Mucosa of rectum (tissue), 2 donors: ENCODE measurements around the gene CEBPB.

Experiments used
- H3K27ac ChIP-seq, 2 donors: one replicate each; pipeline ENCODE4 v1.7.0; 2013; ENCODE audit warnings: inconsistent platforms in 2 of 2, low read depth in 2 of 2, low read length in 2 of 2
- H3K27me3 ChIP-seq, 2 donors: one replicate each; pipeline ENCODE4 v1.7.0; 2013; ENCODE audit warnings: low read length in 2 of 2; ENCODE audit not compliant: control insufficient read depth in 2 of 2, insufficient read depth in 2 of 2
- H3K36me3 ChIP-seq, 2 donors: one replicate each; pipeline ENCODE4 v1.7.0; 2013; ENCODE audit warnings: low read length in 2 of 2; ENCODE audit not compliant: control insufficient read depth in 2 of 2, insufficient read depth in 2 of 2
- H3K4me1 ChIP-seq, 2 donors: one replicate each; pipeline ENCODE4 v1.7.0; 2013; ENCODE audit warnings: low read length in 2 of 2, mild to moderate bottlenecking in 1 of 2; ENCODE audit not compliant: control insufficient read depth in 2 of 2, insufficient read depth in 2 of 2
- H3K4me3 ChIP-seq, 2 donors: one replicate each; pipeline ENCODE4 v1.7.0; 2013; ENCODE audit warnings: low read length in 2 of 2
- H3K9ac ChIP-seq, 2 donors: one replicate each; pipeline ENCODE4 v1.7.0; 2013; ENCODE audit warnings: low read length in 2 of 2, low read depth in 1 of 2, mild to moderate bottlenecking in 1 of 2
- H3K9me3 ChIP-seq, 2 donors: one replicate each; pipeline ENCODE4 v1.7.0; 2013; ENCODE audit warnings: low read length in 2 of 2; ENCODE audit not compliant: control insufficient read depth in 2 of 2
- donor health status: healthy.
- donor health status: Normal muscosa, but diverticular disease.

The CEBPB gene

GRCh38 chr20:50186987-50187402, 3.6 kb upstream of the CEBPB start:
- H3K9ac ChIP-seq: peak overlapping the region in 1 of 2 donors; percentile 20
- H3K4me1 ChIP-seq: peaks cover 3 to 9% of the 10 kb centered on the region in 2 donors
- H3K36me3 ChIP-seq: no peaks in the 10 kb centered on the region
- H3K4me3 ChIP-seq: no peak overlapping the region
- no peaks in the 10 kb centered on the region for H3K9me3 ChIP-seq
- no peak overlapping the region for H3K27ac ChIP-seq
- peaks cover 0 to 3% of the 10 kb centered on the region in 2 donors for H3K27me3 ChIP-seq

- no peaks in the 10 kb centered on the region for H3K36me3 ChIP-seq
- H3K4me1 ChIP-seq: peaks cover 4 to 11% of the 10 kb centered on the region in 2 donors
- peak overlapping the region in 1 of 2 donors; percentile 20 for H3K9ac ChIP-seq
- H3K9me3 ChIP-seq: no peaks in the 10 kb centered on the region
- H3K27me3 ChIP-seq: peaks cover 0 to 3% of the 10 kb centered on the region in 2 donors
- no peak overlapping the region for H3K27ac ChIP-seq
- no peak overlapping the region for H3K4me3 ChIP-seq
Measured at GRCh38 chr20:50187403-50188051, 3.1 kb upstream of the CEBPB start.

GRCh38 chr20:50188287-50188688, 2.3 kb upstream of the CEBPB start:
- Histone ChIP-seq H3K4me1 (peaks cover 11 to 18% of the 10 kb centered on the region in 2 donors), H3K4me3 (no peak overlapping the region), H3K27ac (no peak overlapping the region), H3K9ac (no peak overlapping the region), H3K27me3 (peaks cover 0 to 3% of the 10 kb centered on the region in 2 donors), H3K9me3 (no peaks in the 10 kb centered on the region), H3K36me3 (no peaks in the 10 kb centered on the region)

- Histone ChIP-seq H3K4me1 (peaks cover 19 to 25% of the 10 kb centered on the region in 2 donors), H3K27ac (no peak overlapping the region), H3K9ac (peak overlapping the region in 1 of 2 donors; percentile 90)
Measured at GRCh38 chr20:50188879-50189680, 1.6 kb upstream of the CEBPB start.

GRCh38 chr20:50189681-50190250, 864 bp upstream of the CEBPB start:
- peak overlapping the region; percentile 82 to 93 for H3K4me3 ChIP-seq
- H3K9ac ChIP-seq: peak overlapping the region in 1 of 2 donors; percentile 90
- peak overlapping the region; percentile 96 to 98 for H3K27ac ChIP-seq

More at GRCh38 chr20:50188879-50189680, 1.6 kb upstream of the CEBPB start:
- Histone ChIP-seq H3K36me3 (peaks cover 0 to 5% of the 10 kb centered on the region in 2 donors), H3K4me3 (no peak overlapping the region), H3K9me3 (no peaks in the 10 kb centered on the region), H3K27me3 (peaks cover 0 to 3% of the 10 kb centered on the region in 2 donors)

GRCh38 chr20:50191065-50191543, 474 bp downstream of the CEBPB start:
- peaks cover 4 to 10% of the 10 kb centered on the region in 2 donors for H3K36me3 ChIP-seq
- H3K27me3 ChIP-seq: no peaks in the 10 kb centered on the region
- H3K9me3 ChIP-seq: no peaks in the 10 kb centered on the region
- peaks cover 27 to 28% of the 10 kb centered on the region in 2 donors for H3K4me1 ChIP-seq
- peak overlapping the region; percentile 96 to 98 for H3K27ac ChIP-seq
- H3K9ac ChIP-seq: peak overlapping the region; percentile 72 to 90
- H3K4me3 ChIP-seq: peak overlapping the region; percentile 82 to 93

More at GRCh38 chr20:50189681-50190250, 864 bp upstream of the CEBPB start:
- Histone ChIP-seq H3K9me3 (no peaks in the 10 kb centered on the region), H3K27me3 (peaks cover 0 to 3% of the 10 kb centered on the region in 2 donors), H3K36me3 (peaks cover 2 to 10% of the 10 kb centered on the region in 2 donors), H3K4me1 (peaks cover 23 to 28% of the 10 kb centered on the region in 2 donors)

GRCh38 chr20:50191544-50192363, 1.1 kb downstream of the CEBPB start:
- H3K27me3 ChIP-seq: no peaks in the 10 kb centered on the region
- peak overlapping the region; percentile 90 for H3K9ac ChIP-seq
- H3K4me1 ChIP-seq: peaks cover 24 to 28% of the 10 kb centered on the region in 2 donors
- H3K4me3 ChIP-seq: peak overlapping the region; percentile 82 to 93
- peak overlapping the region; percentile 96 to 98 for H3K27ac ChIP-seq
- H3K36me3 ChIP-seq: peaks cover 4 to 10% of the 10 kb centered on the region in 2 donors
- no peaks in the 10 kb centered on the region for H3K9me3 ChIP-seq

- peaks cover 4 to 10% of the 10 kb centered on the region in 2 donors for H3K36me3 ChIP-seq
- H3K4me1 ChIP-seq: peaks cover 23 to 24% of the 10 kb centered on the region in 2 donors
- H3K27ac ChIP-seq: peak overlapping the region; percentile 96 to 98
- H3K9ac ChIP-seq: peak overlapping the region; percentile 81 to 90
- no peaks in the 10 kb centered on the region for H3K9me3 ChIP-seq
- peak overlapping the region; percentile 82 to 93 for H3K4me3 ChIP-seq
- no peaks in the 10 kb centered on the region for H3K27me3 ChIP-seq
Measured at GRCh38 chr20:50192364-50193198, 2.0 kb downstream of the CEBPB start.
